GM19023 (cell line): Measurements from ENCODE around the gene ARID1B.
"Not testable (repeated sequence)": the region's sequence is repeated elsewhere in the genome, so short reads cannot be mapped to it uniquely, and the experiment has no call there.

Experiments used
- ATAC-seq: cut with Tn5 transposase; IDR thresholded peaks from one replicate; pipeline ENCODE4 v1.9.1; 2021; ENCODE audit warnings: mild to moderate bottlenecking, moderate library complexity; ENCODE audit not compliant: unreplicated experiment

The ARID1B gene

GRCh38 chr6:156928126-156928525 is 150.9 kb downstream of the ARID1B start:
- ATAC-seq: no peak

GRCh38 chr6:156928972-156929371 is 151.8 kb downstream of the ARID1B start:
- ATAC-seq: no peak

- no peak for ATAC-seq
These were observed 154.1 kb downstream of the ARID1B start for GRCh38 chr6:156931283-156931682.

GRCh38 chr6:156933201-156934068 is 156.3 kb downstream of the ARID1B start:
- ATAC-seq: no peak

GRCh38 chr6:156934069-156934460 is 156.9 kb downstream of the ARID1B start:
- no peak for ATAC-seq

- no peak for ATAC-seq
These were observed 157.8 kb downstream of the ARID1B start for GRCh38 chr6:156935000-156935399.

GRCh38 chr6:156938143-156938542 is 161.0 kb downstream of the ARID1B start:
- no peak for ATAC-seq

GRCh38 chr6:156940221-156940620 is 163.0 kb downstream of the ARID1B start:
- ATAC-seq: no peak

GRCh38 chr6:156942266-156942665 is 165.1 kb downstream of the ARID1B start:
- no peak for ATAC-seq

GRCh38 chr6:156943166-156943565 is 166.0 kb downstream of the ARID1B start:
- ATAC-seq: no peak

GRCh38 chr6:156943816-156944215 is 166.6 kb downstream of the ARID1B start:
- no peak for ATAC-seq

GRCh38 chr6:156944412-156944811 is 167.2 kb downstream of the ARID1B start:
- no peak for ATAC-seq

- ATAC-seq: not testable (repeated sequence)
These were observed 168.6 kb downstream of the ARID1B start for GRCh38 chr6:156945789-156946172.

- ATAC-seq: no peak
These were observed 169.3 kb downstream of the ARID1B start for GRCh38 chr6:156946370-156946936.

GRCh38 chr6:156948277-156948676 is 171.1 kb downstream of the ARID1B start:
- no peak for ATAC-seq

GRCh38 chr6:156948807-156949206 is 171.6 kb downstream of the ARID1B start:
- ATAC-seq: no peak

- ATAC-seq: no peak
These were observed 172.2 kb downstream of the ARID1B start for GRCh38 chr6:156949376-156949775.

GRCh38 chr6:156950084-156950483 is 172.9 kb downstream of the ARID1B start:
- no peak for ATAC-seq

GRCh38 chr6:156950531-156950930 is 173.4 kb downstream of the ARID1B start:
- no peak for ATAC-seq

- ATAC-seq: no peak
These were observed 175.2 kb downstream of the ARID1B start for GRCh38 chr6:156952401-156952800.

GRCh38 chr6:156953127-156953478 is 175.9 kb downstream of the ARID1B start:
- ATAC-seq: no peak

GRCh38 chr6:156953479-156954146 is 176.4 kb downstream of the ARID1B start:
- no peak for ATAC-seq
